PFSK-1 (cell line): ENCODE results near the gene LRRTM1.

ENCODE experiments used
- POLR2AphosphoS5 ChIP-seq: IDR thresholded peaks from 2 replicates; pipeline ENCODE4 v1.6.1; 2012; ENCODE audit warnings: low read depth, mild to moderate bottlenecking, control low read depth, low read length, moderate library complexity
- REST ChIP-seq, 2 experiments: IDR thresholded peaks; 2 replicates each; pipeline versions ENCODE4 v1.6.1 to v1.8.0; 2011 to 2012; ENCODE audit warnings: low read depth in 2 of 2, low read length in 2 of 2, control low read depth in 1 of 2, inconsistent platforms in 1 of 2, mild to moderate bottlenecking in 1 of 2, moderate library complexity in 1 of 2; ENCODE audit not compliant: insufficient read depth in 1 of 2
- TAF1 ChIP-seq: IDR thresholded peaks from 2 replicates; pipeline ENCODE4 v1.6.1; 2012; ENCODE audit warnings: low read length, control low read depth, borderline replicate concordance; ENCODE audit not compliant: insufficient read depth

DNA sequence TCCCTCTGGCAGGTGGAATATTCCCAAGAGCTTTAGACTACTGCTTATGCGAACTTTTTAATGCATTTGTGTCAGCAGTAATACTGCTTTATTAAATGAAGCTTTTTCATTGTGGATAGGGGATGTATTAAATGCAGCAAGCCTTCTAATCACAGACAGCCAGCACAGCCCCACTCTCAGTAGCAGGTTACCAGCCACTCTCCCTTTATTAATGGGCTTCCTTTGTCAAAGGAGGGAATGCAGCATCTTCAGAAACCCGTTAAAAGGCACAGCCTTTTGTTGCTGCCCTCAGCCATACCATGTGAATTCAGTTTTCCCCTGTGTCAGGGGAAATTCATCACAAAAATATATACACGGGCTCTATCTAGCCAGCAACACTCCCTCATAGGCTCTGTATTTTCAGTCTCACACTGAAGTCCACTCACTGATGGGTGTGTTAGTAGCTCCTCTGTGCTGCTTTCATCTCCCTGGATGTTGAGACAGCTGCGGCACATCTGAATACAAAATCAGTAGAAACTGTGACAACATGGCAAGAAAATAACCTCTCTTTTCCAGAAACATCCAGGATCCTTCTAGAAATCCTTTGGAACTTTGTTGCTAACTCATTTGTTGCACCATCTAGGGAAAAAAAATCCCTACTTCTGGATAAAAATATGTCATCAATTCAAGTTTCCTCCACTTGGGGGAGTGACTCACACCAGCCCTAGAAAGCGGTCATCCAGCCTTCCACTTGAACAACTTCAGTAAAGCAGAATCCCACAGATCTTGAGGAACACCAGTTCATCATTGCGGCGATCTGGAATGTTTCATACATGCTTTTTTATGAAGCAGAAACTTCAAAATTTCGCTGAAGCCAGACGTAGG is 48.4 kb downstream of the LRRTM1 start:
- no peak for TF ChIP-seq POLR2AphosphoS5
- TF ChIP-seq TAF1 = no peak
- no peak for TF ChIP-seq REST (IDR thresholded peaks at IDR 0.05; ENCODE audit: insufficient read depth in 1 of 2, low read depth in 2 of 2, low read length in 2 of 2)
